Calu3 (cell line): ENCODE measurements around the gene SLC6A6. TPM values are rescaled to one million over a fixed set of nuclear protein-coding genes. Genes with fewer than 3 reads are reported as not detected.

Experiments used
- BruUV-seq: library from RNA; stranded (reverse); fragments of 400-500 nt; replicated peaks from 2 replicates; lab custom pipeline; 2021; lab: Mats Ljungman, UMichigan
- CTCF ChIA-PET: fragments of 300-600 bp; sonication (Branson Sonifier 250); formaldehyde crosslinking; loops from one replicate; lab custom pipeline; 2022; ENCODE audit warnings: antibody characterized with exemption; lab: Charles Lee
- DNase-seq: peaks from one replicate; pipeline ENCODE4 v3.0.0; 2022
- H3K27ac Mint-ChIP-seq: one replicate; pipeline ENCODE4 v1.8.0; 2022; ENCODE audit warnings: mixed read lengths; ENCODE audit not compliant: unreplicated experiment
- H3K27me3 Mint-ChIP-seq: one replicate; pipeline ENCODE4 v1.8.0; 2022; ENCODE audit warnings: mixed read lengths; ENCODE audit not compliant: unreplicated experiment
- H3K36me3 Mint-ChIP-seq: one replicate; pipeline ENCODE4 v1.8.0; 2022; ENCODE audit warnings: mild to moderate bottlenecking, moderate library complexity, mixed read lengths; ENCODE audit not compliant: insufficient read depth, unreplicated experiment
- H3K4me1 Mint-ChIP-seq: one replicate; pipeline ENCODE4 v1.8.0; 2022; ENCODE audit warnings: mild to moderate bottlenecking, low read depth, mixed read lengths; ENCODE audit not compliant: unreplicated experiment
- H3K4me3 Mint-ChIP-seq: one replicate; pipeline ENCODE4 v1.8.0; 2022; ENCODE audit warnings: mild to moderate bottlenecking, low read depth, moderate library complexity, mixed read lengths; ENCODE audit not compliant: unreplicated experiment
- H3K9me3 Mint-ChIP-seq: one replicate; pipeline ENCODE4 v1.8.0; 2022; ENCODE audit warnings: low read depth, mixed read lengths; ENCODE audit not compliant: unreplicated experiment
- CTCF ChIP-seq: fragments of 200-600 bp; IDR thresholded peaks from one replicate; pipeline ENCODE4 v1.8.0; 2022; ENCODE audit warnings: antibody characterized with exemption; ENCODE audit not compliant: unreplicated experiment
- intact Hi-C: fragments of 100-400 bp; cut with micrococcal nuclease; formaldehyde crosslinking; loops from one replicate; pipeline ENCODE4 v1.10.0; 2022; ENCODE audit not compliant: unreplicated experiment
- total RNA-seq: library from RNA; stranded (reverse); gene quantifications from 2 replicates; pipeline ENCODE4 v1.2.3, GENCODE V29; 2022

SLC6A6 gene
- total RNA-seq, 1 experiment from 2014 or later = 46.3 TPM

- intact Hi-C loops = loop anchor here (2.0 to 5.0 kb wide), 2 partner anchors 274 to 412 kb away; no protein-coding TSS in a partner anchor
- Mint-ChIP-seq H3K9me3 (no peaks in the 10 kb centered on the region), H3K27me3 (peaks cover 31% of the 10 kb centered on the region), H3K4me3 (no peak overlapping the region), H3K36me3 (no peaks in the 10 kb centered on the region), H3K27ac (no peak overlapping the region), H3K4me1 (no peaks in the 10 kb centered on the region)
- no TSS peak for BruUV-seq
- CTCF ChIA-PET = interaction anchor here (1.2 to 1.9 kb wide), 2 partner anchors 39 to 41 kb away, joined by 6 to 9 read pairs; no protein-coding TSS in a partner anchor
- TF ChIP-seq CTCF = no peak
- DNase-seq = no peak
Measured at GRCh38 chr3:14508505-14508819, 106.1 kb downstream of the SLC6A6 start.

GRCh38 chr3:14508966-14509795 lies 106.8 kb downstream of the SLC6A6 start:
- DNase-seq = peak; percentile 82
- H3K27ac Mint-ChIP-seq = no peak overlapping the region
- no peaks in the 10 kb centered on the region for H3K36me3 Mint-ChIP-seq
- intact Hi-C loops = loop anchor here (1.0 to 5.0 kb wide), 3 partner anchors 38 to 412 kb away; no protein-coding TSS in a partner anchor
- no peaks in the 10 kb centered on the region for H3K4me1 Mint-ChIP-seq
- H3K27me3 Mint-ChIP-seq = peaks cover 31% of the 10 kb centered on the region
- no peak overlapping the region for H3K4me3 Mint-ChIP-seq
- peak; percentile 92 for TF ChIP-seq CTCF
- CTCF ChIA-PET = interaction anchor here (0.7 to 1.9 kb wide), 6 partner anchors 17 to 142 kb away, joined by 3 to 9 read pairs (median 6); partner anchors contain the start of gene CCDC174
- H3K9me3 Mint-ChIP-seq = no peaks in the 10 kb centered on the region
- no TSS peak for BruUV-seq

- no peaks in the 10 kb centered on the region for H3K9me3 Mint-ChIP-seq
- peaks cover 25% of the 10 kb centered on the region for H3K27me3 Mint-ChIP-seq
- H3K4me3 Mint-ChIP-seq = no peak overlapping the region
- no peaks in the 10 kb centered on the region for H3K36me3 Mint-ChIP-seq
- intact Hi-C loops = loop anchor here (1.0 to 10.0 kb wide), 4 partner anchors 38 to 411 kb away; no protein-coding TSS in a partner anchor
- no peak overlapping the region for H3K27ac Mint-ChIP-seq
- BruUV-seq = no TSS peak
- DNase-seq = no peak
- H3K4me1 Mint-ChIP-seq = no peaks in the 10 kb centered on the region
- CTCF ChIA-PET = interaction anchor here (1.2 to 1.9 kb wide), 3 partner anchors 17 to 40 kb away, joined by 6 to 9 read pairs (median 6); no protein-coding TSS in a partner anchor
- no peak for TF ChIP-seq CTCF
Measured at GRCh38 chr3:14509796-14510100, 107.3 kb downstream of the SLC6A6 start.

GRCh38 chr3:14510838-14511622 lies 108.6 kb downstream of the SLC6A6 start:
- DNase-seq = no peak
- Mint-ChIP-seq H3K27ac (no peak overlapping the region), H3K4me1 (no peaks in the 10 kb centered on the region), H3K36me3 (no peaks in the 10 kb centered on the region), H3K9me3 (no peaks in the 10 kb centered on the region), H3K27me3 (peaks cover 13% of the 10 kb centered on the region), H3K4me3 (no peak overlapping the region)
- CTCF ChIA-PET = no interaction called here
- no TSS peak for BruUV-seq
- no peak for TF ChIP-seq CTCF
- intact Hi-C loops = loop anchor here (10.0 kb wide), 1 partner anchor 134 kb away; no protein-coding TSS in a partner anchor
